Caki2 (cell line): ENCODE data around the gene ALDH16A1. TPM values are rescaled to one million over a fixed set of nuclear protein-coding genes. Genes with fewer than 3 reads are reported as not detected.
A peak's percentile ranks its signal among the peaks of the same experiment; 100 is the strongest.
"Not testable (repeated sequence)": the region's sequence is repeated elsewhere in the genome, so short reads cannot be mapped to it uniquely, and the experiment has no call there.

Experiments used
- DNase-seq: peaks from one replicate; pipeline ENCODE4 v3.0.0-alpha.2; 2015; ENCODE audit warnings: low read depth
- in situ Hi-C: cut with HindIII; loops from 2 replicates; pipeline ENCODE4 v1.10.0; 2016; ENCODE audit warnings: low sequenced_read_pairs, low pct_unique_long_range_greater_than_20kb, mixed read lengths
- total RNA-seq: library from RNA; depleted of rRNA; stranded (reverse); fragments of >200 nt; shearing (Covaris generic); gene quantifications from 2 replicates; pipeline ENCODE4 v1.2.3, GENCODE V29; 2014; ENCODE audit warnings: low replicate concordance

ALDH16A1 gene
- total RNA-seq, 1 experiment from 2014 or later = 88.7 TPM

DNA sequence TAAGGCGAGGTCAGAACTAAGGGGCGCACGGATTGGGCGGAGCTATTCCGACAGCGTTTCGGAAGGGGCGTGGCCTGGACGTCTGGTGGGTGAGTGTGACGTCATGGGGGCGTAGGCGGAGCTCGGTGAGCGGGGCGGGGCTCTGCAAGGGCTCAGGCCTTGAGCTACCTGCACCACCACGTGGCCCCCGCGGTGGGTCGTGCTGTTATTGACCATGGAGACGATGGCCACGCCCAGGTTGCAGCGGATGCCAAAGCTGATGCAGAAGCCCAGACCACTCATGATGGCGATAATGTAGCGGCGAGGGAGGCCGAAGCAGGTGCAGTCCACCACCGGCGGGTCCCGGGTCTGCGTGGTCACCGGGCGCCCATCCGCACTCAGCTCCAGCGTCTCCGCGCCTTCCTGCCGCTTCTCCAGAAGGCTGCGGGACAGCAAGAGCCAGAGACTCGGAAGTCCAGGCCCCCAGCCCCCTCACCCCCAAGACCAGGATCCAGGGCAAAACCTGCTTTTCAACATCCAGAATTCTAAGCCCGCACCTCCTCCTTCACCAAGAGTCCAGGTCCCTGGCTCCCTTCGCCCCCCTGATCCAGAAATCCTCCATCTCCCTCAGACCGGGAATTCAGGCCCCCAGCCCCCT, 16.5 kb upstream of the ALDH16A1 start:
- DNase-seq = no peak

DNA sequence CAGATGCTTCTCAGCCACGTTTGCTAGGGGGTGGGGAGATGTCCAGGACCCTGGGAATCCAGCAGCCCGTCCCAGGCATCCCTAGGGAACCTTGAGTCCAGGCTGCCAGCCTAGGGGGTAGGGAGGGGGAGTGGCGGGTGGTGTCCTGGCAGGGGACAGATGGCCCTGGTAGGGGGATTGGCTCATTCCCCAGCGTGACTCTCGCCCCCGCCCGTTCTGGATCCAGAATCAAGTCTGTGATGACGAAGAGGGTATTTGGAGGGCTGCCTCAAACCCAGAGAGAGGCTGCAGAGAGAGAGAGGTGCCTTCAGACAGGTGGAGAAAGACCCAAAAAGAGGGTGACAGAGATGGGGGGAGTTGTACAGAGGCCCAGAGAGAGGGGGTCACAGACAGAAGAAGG, 15.8 kb upstream of the ALDH16A1 start:
- in situ Hi-C loops = no loop called here
- DNase-seq = no peak

More for the DNA sequence above, 16.5 kb upstream of the ALDH16A1 start:
- in situ Hi-C loops = no loop called here

DNA sequence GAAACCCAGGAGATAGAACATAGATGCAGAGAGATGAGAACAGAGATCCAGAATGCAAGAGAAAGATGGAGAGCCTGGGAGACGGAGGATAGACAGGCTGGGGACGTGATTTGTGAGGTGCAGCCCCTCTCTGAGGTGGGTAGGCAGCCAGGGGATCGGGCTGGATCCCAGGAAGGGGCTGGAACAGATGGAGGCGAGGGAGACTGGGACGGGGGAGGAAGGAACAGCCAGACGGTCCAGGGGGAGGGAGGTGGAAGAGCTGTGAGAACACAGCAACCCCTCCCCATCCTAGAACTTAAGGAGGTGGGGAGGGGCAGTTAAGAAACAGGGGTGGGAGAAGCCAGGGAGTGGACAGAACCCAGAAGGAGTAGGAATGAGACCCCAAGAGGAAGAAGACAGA, 14.8 kb upstream of the ALDH16A1 start:
- in situ Hi-C loops = no loop called here
- DNase-seq = no peak

- no peak for DNase-seq
- in situ Hi-C loops = no loop called here
These were observed 13.2 kb upstream of the ALDH16A1 start for GRCh38 chr19:49439836-49440235.

GRCh38 chr19:49440439-49441209, 12.4 kb upstream of the ALDH16A1 start:
- in situ Hi-C loops = no loop called here
- DNase-seq = no peak

DNA sequence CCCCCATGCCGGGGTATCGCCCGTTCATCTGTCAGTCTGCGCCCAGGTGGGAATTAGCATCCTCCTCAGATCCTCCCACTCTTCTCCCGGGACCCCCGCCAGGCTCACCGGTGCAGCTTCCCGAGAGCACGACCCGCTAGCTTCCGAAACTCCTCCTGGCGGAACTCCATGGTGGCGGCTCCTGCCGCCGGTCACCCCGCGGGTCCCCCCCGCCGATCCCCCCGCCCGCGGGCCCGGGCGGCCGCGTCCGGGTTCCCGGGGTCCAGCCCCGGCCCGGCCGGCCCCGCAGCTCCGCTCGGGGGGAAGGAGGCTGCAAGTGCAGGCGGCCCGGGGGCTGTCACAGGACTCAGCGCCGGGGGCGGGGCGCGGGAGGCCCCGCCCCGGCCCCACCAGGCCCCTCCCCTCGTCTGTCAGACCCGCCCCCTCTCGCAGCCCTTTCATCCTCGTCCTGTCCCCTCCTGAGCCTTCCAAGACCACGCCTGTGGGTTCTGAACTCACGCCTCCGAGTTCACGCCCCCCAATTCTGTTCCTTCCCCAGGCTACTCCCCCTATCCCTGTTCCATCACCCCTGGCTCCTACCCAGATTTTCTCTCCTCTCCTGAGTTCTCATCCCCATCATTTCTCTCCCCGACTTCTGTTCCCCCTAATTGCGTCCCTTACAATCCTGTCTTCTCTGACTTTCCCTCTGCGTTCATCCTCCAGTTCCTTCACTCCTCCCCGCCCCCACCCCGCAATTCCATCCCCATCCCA, 11.6 kb upstream of the ALDH16A1 start, which contains the start of gene SLC17A7:
SLC17A7 (minus strand) TSS at position 318 of the 750 bp plus-strand sequence; CDS start at position 170, 148 bp downstream.
- in situ Hi-C loops = no loop called here
- DNase-seq = no peak

- no peak for DNase-seq
These were observed 11.1 kb upstream of the ALDH16A1 start for GRCh38 chr19:49441960-49442350.

DNA sequence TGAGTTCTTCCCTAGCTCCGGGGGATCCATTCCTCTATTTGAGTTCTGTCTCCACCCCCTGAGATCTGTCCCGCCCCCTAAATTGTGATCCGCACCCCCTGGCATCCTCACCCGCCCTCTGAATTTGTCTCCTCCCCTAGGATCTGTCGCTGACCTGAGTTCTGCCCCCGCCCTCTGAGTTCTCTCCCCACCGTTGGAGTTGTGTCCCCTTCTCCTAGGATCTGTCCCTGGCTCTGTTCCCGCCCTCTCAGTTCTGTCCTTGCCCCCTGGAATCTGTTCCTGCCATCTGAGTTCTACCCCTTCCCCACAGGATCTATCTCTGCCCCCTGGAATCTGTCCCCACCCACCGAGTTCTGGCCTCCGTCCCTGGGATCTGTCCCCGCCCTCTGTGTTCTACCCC, 10.7 kb upstream of the ALDH16A1 start:
- DNase-seq = no peak
- in situ Hi-C loops = no loop called here

More at GRCh38 chr19:49441960-49442350, 11.1 kb upstream of the ALDH16A1 start:
- in situ Hi-C loops = no loop called here

DNA sequence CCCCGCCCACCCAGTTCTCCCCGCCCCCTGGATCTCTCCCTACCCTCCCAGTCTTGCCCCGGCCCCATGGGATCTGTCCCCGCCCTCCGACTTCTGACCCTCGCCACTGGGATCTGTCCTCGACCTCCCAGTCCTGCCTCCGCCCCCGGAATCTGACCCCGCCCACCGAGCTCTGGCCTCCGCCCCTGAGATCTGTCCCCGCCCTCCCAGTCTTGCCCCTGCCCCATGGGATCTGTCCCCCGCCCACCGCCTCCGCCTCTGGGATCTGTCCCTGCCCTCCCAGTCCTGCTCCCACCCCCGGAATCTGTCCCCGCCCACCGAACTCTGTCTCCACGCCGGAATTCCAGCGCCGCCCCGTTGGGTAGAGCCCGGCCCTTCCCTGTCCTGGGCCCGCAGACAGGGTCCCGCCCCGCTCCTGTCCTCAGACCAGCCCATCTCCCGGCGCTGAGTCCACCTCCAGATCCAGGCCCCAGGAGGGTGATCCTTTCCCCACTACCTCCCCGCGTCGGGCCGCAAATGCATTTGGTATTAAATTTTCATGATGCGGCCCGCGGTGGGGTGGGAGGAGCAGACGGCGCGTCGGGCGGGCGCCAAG, 10.2 kb upstream of the ALDH16A1 start:
- in situ Hi-C loops = no loop called here
- DNase-seq = peak; percentile 89

GRCh38 chr19:49443366-49444099, 9.5 kb upstream of the ALDH16A1 start:
- DNase-seq = peak; percentile 97
- in situ Hi-C loops = no loop called here

GRCh38 chr19:49444100-49444700, 8.8 kb upstream of the ALDH16A1 start:
- in situ Hi-C loops, DNase-seq: not testable (repeated sequence)

- DNase-seq = no peak
- in situ Hi-C loops = no loop called here
These were observed 7.0 kb upstream of the ALDH16A1 start for GRCh38 chr19:49445997-49446396.

- in situ Hi-C loops = no loop called here
- DNase-seq = no peak
These were observed 5.3 kb upstream of the ALDH16A1 start for GRCh38 chr19:49447485-49448431.

- no peak for DNase-seq
- in situ Hi-C loops = no loop called here
These were observed 4.6 kb upstream of the ALDH16A1 start for GRCh38 chr19:49448432-49448786.

DNA sequence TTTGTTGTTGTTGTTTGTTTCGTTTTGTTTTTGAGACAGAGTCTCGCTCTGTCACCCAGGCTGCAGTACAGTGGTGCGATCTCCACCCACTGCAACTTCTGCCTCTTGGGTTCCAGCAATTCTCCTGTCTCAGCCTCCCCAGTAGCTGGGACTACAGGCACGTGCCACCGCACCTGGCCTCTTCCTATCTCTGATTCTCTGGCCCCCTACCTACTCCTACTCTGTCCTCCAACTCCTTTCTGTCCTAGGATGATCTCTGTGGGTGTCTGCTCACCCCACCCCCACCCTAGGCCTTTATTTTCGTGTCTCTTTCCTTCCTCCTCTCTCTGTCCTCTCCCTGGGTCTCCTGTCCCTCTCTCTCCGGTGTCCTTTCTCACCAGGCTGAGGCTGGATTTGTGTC, 2.6 kb upstream of the ALDH16A1 start:
- DNase-seq = no peak
- in situ Hi-C loops = no loop called here

- in situ Hi-C loops = no loop called here
- DNase-seq = peak; percentile 98
These were observed 1.4 kb upstream of the ALDH16A1 start, which contains the start of gene PIH1D1 for GRCh38 chr19:49451430-49452181. TSS of gene PIH1D1 (minus strand) at chr19:49451814. CDS start at chr19:49451574, 240 bp downstream.
